Heart left ventricle (tissue), 13 donors: ENCODE results near the gene ITIH5.

Experiments used
- POLR2A ChIP-seq, 2 donors: fragments of 450-650 bp; IDR thresholded peaks; one replicate each; pipeline ENCODE4 v1.6.1; 2017; ENCODE audit warnings: antibody characterized with exemption in 2 of 2, mild to moderate bottlenecking in 2 of 2, moderate library complexity in 2 of 2
- TF ChIP-seq, protein P1 (sequence below), 12 donors: fragments of 200-600 bp; sonication (generic) in 4 of 12; IDR thresholded peaks; one replicate each; pipeline versions ENCODE4 v1.5.0 to v1.8.0; 2018 to 2022; ENCODE audit warnings: antibody characterized with exemption in 12 of 12, mild to moderate bottlenecking in 5 of 12
- donor health status: ischemic (EF 13 %, LVEDD 7.1; RV severe dilation, severe dysfunction).
- donor health status: DM: no; HTN: yes; CAD: no.
- donor health status: DM: no; HTN: no; CAD: no.
- donor health status: ischemic (EF 25% LVEDD 6.9; RV normal size, moderate dysfunction).
- donor health status: ischemic (EF 25% LVEDD 5.7; RV mildly dilated, moderate dysfunction).
- donor health status: ischemic (EF 35%, LVEDD 5.7; RV mildly dilated, moderate dysfunction).
- donor health status: nonischemic (EF 11% LVEDD 7.7; RV severe dilation, severe dysfunction).
- donor health status: DM: yes; HTN: yes; CAD: no.
- donor health status: PGD.
- donor health status: ischemic (EF 29% LVEDD 5.4; RV normal size, mild dysfunction).
- donor health status: nonischemic (EF 23%, LVEDD 6.1; RV moderate dilation, normal function).

DNA sequence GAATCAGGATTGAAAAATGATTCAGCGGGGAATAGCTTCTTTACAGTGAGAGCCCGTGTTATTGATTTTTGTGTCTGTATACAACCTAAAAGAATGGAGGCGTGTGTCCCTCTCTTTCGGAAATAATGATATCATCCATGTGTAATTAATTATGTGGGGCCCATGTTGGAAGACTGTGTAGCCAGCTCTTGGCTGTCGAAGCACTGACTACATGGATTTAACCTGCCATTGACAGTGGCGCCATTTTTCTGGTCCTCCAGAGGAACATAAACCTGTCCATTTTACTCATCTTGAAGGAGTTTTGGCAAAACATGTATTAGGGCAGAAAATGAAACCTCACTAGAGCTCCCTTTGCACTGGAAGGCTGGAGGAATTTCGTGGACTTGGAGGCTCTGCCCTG lies 119.6 kb downstream of the ITIH5 start:
- TF ChIP-seq, protein P1, sequence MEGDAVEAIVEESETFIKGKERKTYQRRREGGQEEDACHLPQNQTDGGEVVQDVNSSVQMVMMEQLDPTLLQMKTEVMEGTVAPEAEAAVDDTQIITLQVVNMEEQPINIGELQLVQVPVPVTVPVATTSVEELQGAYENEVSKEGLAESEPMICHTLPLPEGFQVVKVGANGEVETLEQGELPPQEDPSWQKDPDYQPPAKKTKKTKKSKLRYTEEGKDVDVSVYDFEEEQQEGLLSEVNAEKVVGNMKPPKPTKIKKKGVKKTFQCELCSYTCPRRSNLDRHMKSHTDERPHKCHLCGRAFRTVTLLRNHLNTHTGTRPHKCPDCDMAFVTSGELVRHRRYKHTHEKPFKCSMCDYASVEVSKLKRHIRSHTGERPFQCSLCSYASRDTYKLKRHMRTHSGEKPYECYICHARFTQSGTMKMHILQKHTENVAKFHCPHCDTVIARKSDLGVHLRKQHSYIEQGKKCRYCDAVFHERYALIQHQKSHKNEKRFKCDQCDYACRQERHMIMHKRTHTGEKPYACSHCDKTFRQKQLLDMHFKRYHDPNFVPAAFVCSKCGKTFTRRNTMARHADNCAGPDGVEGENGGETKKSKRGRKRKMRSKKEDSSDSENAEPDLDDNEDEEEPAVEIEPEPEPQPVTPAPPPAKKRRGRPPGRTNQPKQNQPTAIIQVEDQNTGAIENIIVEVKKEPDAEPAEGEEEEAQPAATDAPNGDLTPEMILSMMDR (IDR thresholded peaks at IDR 0.05) = no peak
- TF ChIP-seq POLR2A (IDR thresholded peaks at IDR 0.05) = no peak
